ENCODE measurements around the gene LAG3.
A peak's percentile ranks its signal among the peaks of the same experiment; 100 is the strongest.

Gene LAG3

DNA sequence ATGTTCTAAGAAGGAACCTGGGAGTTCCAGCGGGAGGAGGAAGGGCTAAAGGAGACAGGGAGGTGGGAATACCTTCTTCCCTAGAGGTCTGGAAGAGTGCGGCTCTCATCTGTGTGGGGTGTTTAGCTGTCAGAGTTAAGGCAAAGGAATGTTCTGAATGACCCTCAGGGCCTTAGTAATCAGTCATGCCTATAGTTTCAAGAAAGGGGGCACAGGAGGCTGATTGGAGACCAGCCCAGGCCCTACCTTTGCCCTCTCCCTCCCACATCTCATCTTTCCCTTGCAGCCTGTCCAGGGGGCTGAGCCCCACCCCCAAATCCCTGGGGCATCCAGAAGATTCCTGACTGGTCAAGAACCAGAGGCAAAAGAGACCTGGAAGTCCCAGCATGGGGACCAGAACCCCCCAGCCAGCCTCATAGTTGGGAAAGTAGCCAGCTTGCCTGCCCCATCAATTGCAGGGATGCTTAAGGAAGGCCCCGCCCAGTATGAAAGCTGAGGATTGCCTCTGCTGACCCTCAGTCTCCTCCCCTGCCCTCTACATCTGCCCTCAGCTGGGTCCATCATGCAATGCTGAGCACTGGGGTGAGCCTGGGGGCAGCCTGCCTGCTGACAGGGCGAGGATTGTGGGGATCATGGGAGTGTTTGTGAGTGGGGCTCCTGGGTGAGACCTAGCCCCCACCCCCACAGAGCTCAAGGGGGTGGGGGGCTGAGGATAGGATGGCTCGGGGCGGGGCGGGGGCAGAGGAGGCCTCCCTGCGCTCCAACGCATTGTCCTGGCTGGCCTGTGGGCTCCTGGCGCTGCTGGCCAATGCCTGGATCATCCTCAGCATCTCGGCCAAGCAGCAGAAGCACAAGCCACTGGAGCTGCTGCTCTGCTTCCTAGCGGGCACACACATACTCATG is 51.1 kb downstream of the LAG3 start:
- DNase-seq (ENCODE audit: low read depth in 2 of 2) = no peak

DNA sequence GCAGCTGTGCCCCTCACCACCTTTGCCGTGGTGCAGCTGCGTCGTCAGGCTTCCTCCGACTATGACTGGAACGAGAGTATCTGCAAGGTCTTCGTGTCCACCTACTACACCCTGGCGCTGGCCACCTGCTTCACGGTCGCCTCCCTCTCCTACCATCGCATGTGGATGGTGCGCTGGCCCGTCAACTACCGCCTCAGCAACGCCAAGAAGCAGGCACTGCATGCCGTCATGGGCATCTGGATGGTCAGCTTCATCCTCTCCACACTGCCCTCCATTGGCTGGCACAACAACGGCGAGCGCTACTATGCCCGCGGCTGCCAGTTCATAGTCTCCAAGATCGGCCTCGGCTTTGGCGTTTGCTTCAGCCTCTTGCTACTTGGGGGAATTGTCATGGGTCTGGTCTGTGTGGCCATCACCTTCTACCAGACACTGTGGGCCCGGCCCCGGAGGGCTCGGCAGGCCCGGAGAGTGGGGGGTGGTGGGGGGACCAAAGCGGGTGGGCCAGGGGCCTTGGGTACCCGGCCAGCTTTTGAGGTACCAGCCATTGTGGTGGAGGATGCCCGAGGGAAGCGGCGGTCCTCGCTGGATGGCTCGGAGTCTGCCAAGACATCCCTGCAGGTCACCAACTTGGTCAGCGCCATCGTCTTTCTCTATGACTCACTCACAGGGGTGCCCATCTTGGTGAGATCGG is 51.9 kb downstream of the LAG3 start:
- no peak for DNase-seq (ENCODE audit: low read depth in 2 of 2)

DNA sequence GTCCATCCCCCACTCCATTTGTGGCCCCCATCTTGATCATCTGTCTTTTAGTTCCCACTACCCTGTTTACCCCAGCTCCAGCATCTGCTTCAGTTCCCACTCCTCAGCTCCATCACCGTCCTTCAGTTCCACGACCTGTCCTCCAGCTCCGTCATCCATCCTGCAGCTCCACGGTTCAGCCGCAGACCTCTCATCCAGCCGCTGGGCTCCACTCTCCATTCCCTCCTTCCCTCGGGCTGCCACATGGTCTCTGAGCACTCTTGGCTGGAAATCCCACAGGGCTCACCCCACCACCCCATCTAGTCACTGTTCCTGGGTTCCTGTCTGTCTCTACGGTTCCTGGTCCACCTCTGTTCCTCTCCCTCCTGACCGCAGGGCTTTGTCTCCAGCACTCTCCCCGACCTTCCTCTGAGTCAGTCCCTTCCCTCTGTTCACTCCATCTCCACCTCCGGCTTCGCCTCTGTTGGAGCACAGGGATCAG is 52.6 kb downstream of the LAG3 start:
- DNase-seq (ENCODE audit: low read depth in 2 of 2) = no peak

DNA sequence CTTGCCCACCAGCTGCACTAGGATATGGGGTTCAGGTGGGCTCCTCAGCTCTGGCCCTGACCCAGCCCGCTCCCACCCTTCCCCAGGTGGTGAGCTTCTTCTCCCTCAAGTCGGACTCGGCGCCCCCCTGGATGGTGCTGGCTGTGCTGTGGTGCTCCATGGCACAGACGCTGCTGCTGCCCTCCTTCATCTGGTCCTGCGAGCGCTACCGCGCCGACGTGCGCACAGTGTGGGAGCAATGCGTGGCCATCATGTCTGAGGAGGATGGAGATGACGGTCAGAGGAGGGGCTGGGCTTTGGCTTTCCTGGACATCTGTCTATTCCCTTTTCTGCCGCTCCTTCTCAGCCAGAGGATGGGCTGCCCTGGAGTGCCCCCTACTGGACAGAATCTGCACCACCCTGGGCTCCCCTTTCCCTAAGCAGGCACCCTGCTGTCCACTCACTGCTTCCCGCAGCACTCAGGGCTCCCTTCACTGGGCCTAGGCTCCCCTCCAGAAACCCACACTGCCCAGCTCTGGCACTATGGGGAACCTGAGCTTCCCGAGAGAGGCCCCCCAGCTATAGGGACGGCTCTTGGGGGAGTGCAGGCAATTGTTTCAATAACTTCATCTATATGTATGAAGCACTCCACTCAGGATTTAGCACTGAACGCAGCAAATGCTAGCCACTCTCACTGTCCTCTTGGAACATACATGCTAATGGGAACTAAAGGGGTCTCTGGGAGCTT is 53.2 kb downstream of the LAG3 start:
- peak; percentile 73 to 83 for DNase-seq (ENCODE audit: low read depth in 2 of 2)

DNA sequence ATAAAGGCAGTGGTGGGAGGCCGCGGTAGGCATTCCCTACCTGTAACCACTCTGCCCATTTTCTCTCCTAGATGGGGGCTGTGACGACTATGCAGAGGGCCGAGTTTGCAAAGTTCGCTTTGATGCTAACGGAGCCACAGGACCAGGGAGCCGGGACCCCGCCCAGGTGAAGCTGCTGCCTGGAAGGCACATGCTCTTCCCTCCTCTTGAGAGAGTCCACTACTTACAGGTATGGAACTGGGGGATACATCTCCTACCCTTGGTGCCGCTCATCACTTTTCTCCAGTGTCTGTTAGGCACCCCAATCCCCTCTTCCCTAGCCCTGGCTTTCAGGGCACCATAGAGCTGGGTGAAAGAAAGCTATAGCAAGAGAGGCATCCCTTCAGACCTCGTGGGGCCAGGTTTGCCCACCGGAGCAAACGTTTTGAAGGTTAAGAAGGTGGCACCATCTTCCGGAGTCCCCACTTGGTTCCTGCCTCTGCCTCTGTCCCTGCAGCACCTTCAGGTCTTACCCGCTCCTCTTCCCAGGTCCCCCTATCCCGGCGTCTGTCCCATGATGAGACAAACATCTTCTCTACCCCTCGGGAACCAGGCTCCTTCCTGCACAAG is 53.9 kb downstream of the LAG3 start:
- no peak for DNase-seq (ENCODE audit: low read depth in 2 of 2)

DNA sequence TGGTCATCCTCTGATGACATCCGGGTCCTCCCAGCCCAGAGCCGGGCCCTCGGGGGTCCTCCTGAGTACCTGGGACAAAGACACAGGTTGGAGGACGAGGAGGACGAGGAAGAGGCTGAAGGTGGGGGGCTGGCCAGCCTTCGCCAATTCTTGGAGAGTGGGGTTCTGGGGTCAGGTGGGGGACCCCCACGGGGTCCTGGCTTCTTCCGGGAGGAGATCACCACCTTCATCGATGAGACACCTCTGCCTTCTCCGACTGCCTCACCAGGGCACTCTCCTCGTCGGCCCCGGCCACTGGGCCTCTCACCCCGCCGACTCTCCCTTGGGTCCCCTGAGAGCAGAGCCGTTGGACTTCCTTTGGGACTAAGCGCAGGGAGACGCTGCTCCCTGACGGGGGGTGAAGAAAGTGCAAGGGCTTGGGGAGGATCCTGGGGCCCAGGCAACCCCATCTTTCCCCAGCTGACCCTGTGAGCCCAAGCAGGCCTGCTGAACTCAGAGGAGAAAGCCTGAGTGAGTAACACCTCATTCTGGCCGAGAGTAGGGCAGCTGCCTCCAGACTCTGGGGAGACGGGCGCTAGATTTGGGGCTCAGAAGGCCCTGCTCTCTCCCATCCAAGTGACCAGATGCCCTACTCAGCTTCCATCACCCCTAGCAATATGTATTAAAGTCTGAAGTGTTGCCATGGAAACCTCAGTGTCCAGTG is 54.6 kb downstream of the LAG3 start:
- no peak for DNase-seq (ENCODE audit: low read depth in 2 of 2)

DNA sequence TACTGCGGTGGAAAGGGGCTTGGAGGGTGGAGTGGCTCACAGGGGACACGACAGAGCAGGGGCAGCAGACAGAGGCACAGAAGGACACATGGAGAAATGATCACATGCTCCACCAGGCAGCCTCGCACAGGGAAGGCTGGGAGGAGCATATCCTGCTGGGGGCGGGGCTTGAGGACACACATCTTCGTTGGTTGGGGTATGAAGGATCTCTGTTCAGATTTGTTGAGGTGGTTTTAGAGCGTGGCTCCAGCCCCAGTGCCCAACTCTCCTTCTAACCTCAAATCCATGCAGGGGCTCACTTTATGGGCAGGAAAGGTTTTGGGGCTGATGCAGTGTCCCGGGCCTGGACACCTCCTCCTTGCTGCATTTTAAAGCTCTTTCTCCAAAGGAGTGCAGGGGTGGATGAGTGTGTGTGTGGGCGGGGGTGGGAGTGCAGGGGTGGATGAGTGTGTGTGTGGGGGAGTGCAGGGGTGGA is 55.2 kb downstream of the LAG3 start:
- peak; percentile 27 to 40 for DNase-seq (ENCODE audit: low read depth in 2 of 2)
